Measurements from ENCODE around the gene MMRN2. TPM values are rescaled to one million over a fixed set of nuclear protein-coding genes. Genes with fewer than 3 reads are reported as not detected.

Gene MMRN2
- total and polyA plus RNA-seq, 2 of the 8 experiments (the other 6 are each of a cell fraction or from before 2014, with no cell fraction given) = 1.2 TPM

GRCh38 chr10:86941426-86941825 is 16.0 kb downstream of the MMRN2 start (continued):
- TF ChIP-seq EGR1 (IDR thresholded peaks at IDR 0.05; ENCODE audit: borderline replicate concordance, low read depth, low read length) = no peak
- no peak for TF ChIP-seq MAX (IDR thresholded peaks at IDR 0.05)
- TF ChIP-seq CREB1 (IDR thresholded peaks at IDR 0.05) = no peak
- no peak for TF ChIP-seq POU5F1 (IDR thresholded peaks at IDR 0.05; ENCODE audit: low read depth, low read length)
